Tongue (tissue), 2 donors: ENCODE measurements around the gene ENDOD1. TPM values are rescaled to one million over a fixed set of nuclear protein-coding genes. Genes with fewer than 3 reads are reported as not detected.

Source experiments
- DNase-seq: peaks from one replicate; pipeline ENCODE4 v3.0.0-alpha.2; 2015
- total RNA-seq: library from RNA; depleted of rRNA; stranded (reverse); fragments of >200 nt; gene quantifications from one replicate; pipeline ENCODE4 v1.2.3, GENCODE V29; 2014

Gene ENDOD1
- total RNA-seq, 1 donor from 2014 or later, result 81.0 TPM

DNA sequence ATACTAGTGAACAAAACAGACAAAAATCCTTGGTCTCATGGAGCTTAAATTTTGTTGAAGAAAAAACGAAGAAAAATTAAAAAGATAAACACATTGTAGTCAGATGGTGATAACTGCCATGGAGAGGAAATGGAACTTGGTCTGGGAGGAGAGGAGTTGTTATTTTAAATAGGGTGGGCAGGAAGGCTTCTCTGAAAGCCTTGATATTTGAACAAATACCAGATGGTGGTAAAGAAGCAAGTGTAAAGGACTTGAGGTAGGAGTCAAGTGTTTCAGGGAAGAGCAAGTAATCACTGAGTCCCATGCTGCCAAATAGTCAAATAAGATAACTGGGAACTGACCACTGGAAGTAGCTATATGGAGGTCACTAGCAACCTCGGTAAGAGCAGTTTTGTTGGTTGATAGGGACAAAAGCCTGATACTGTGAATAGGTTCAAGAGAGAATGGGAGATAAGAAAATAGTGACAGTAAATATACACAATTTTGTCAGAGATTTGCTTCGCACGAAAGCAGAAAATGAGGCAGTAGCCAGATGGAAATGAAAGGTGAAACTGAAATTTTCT is 86.3 kb downstream of the ENDOD1 start:
- DNase-seq, result no peak

Other genes starting within 250 kb of the ENDOD1 start
- 53.6 TPM for gene CWC15, start 116.3 kb upstream of the ENDOD1 start, total RNA-seq
- gene KDM4D, start 116.1 kb upstream of the ENDOD1 start, total RNA-seq, result 0.62 TPM
- gene KDM4E, start 64.6 kb upstream of the ENDOD1 start, total RNA-seq, result not detected
- gene KDM4F, start 40.4 kb upstream of the ENDOD1 start, total RNA-seq, result not detected
- 19.6 TPM for gene SRSF8, start 22.9 kb upstream of the ENDOD1 start, total RNA-seq
- gene SESN3, start 141.4 kb downstream of the ENDOD1 start, total RNA-seq, result 135 TPM